ENCODE data around the gene IL27RA. TPM values are rescaled to one million over a fixed set of nuclear protein-coding genes. Genes with fewer than 3 reads are reported as not detected.

IL27RA gene
- total and polyA plus RNA-seq, 11 donors: 2.4 to 8.2 (median 4.2) TPM

DNA sequence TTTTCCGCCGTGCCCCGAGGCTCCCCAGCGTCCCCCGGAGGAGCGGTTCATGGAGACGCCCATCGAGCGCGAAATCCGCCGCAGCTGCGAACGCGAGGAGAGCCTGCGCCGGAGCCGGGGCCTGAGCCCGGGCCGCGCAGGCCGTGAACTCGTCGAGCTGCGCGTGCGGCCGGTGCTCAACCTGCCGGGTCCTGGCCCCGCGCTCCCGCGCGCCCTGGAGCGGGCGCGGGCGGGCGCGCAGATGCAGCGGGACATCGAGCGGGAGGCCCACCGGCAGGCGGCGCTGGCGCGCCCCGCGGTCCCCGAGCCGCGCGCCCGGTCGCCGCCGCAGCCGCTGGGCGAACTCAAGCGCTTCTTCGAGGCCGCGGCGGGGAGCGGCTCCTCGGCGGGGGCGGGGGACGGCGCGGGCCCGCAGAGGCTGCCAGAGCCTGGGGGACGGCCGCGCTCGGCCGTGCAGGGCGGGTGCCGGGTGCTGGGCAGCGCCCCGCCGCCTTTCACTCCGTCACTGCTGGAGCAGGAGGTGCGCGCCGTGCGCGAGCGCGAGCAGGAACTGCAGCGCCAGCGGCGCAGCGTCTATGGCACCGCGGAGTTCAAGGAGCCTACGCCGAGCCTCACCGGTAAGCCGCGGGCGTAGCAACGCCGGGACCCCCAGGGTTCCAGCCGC, 41.8 kb downstream of the IL27RA start:
- DNase-seq (peak; percentile 77 to 89 (median 82)), ATAC-seq (peak; percentile 13 to 62 (median 53))
- no peaks in the 10 kb centered on the region for H3K27me3 ChIP-seq
- no peaks in the 10 kb centered on the region for H3K9me3 ChIP-seq
- TF ChIP-seq POLR2A (IDR thresholded peaks at IDR 0.05): peak in 1 of 2 donors; percentile 38
- TF ChIP-seq CTCF (IDR thresholded peaks at IDR 0.05): peak in 10 of 12 donors; percentile 19 to 89 (median 47)
- peak overlapping the region; percentile 56 to 89 (median 74) for H3K4me3 ChIP-seq
- intact Hi-C loops (cut with DNase I): loop anchor here in 7 of 10 donors (1.0 to 10.0 kb wide), 9 partner anchors 44 to 479 kb away; partner anchors contain the start of genes ASF1B (in 2 of the 7), PRKACA (in 2 of the 7), DCAF15 (in 1 of the 7) and RFX1 (in 1 of the 7)
- peak overlapping the region; percentile 69 to 98 (median 91) for H3K27ac ChIP-seq
- H3K4me1 ChIP-seq: peaks cover 0 to 47% (median 25%) of the 10 kb centered on the region in 12 donors
- no peaks in the 10 kb centered on the region for H3K36me3 ChIP-seq
- WGBS, 4 donors: 0 to 1% (median 0%) methylated on average over 11 to 106 of the region's 106 CpGs

GRCh38 chr19:14073925-14074838, 42.6 kb downstream of the IL27RA start:
- ATAC-seq: peak in 2 of 4 donors; percentile 1 to 2
- intact Hi-C loops (cut with DNase I): loop anchor here (1.0 to 10.0 kb wide), 9 partner anchors 43 to 479 kb away; partner anchors contain the start of genes ASF1B (in 5 of the 10), PRKACA (in 2 of the 10), DCAF15 (in 1 of the 10) and RFX1 (in 1 of the 10)
- Histone ChIP-seq H3K4me3 (peak overlapping the region; percentile 45 to 89 (median 74)), H3K27me3 (no peaks in the 10 kb centered on the region), H3K36me3 (no peaks in the 10 kb centered on the region), H3K4me1 (peaks cover 0 to 51% (median 25%) of the 10 kb centered on the region in 12 donors), H3K27ac (peak overlapping the region; percentile 69 to 98 (median 91)), H3K9me3 (no peaks in the 10 kb centered on the region)
- peak in 1 of 5 donors; percentile 36 for DNase-seq
- no peak for TF ChIP-seq CTCF (IDR thresholded peaks at IDR 0.05)
- 3 to 5% (median 4%) methylated on average over 26 to 44 of the region's 44 CpGs for WGBS, 4 donors

DNA sequence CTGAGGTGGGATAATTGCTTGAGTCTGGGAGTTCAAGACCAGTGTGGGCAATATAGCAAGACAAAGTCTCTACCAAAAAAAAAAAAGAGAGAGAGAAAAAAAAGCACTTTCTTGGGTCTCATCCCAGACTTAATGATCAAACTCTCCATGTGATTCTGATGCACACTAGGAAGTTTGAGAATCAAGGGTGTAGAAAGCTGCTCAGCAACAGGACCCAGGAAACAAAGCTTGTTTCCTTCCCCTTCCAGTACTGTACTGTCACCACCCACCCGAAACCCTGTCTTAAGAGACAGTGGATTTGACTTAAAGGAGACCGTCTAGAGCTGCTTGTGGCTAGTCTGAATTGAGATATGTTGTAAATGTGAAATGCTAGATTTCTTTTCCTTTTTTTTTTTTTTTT, 46.8 kb downstream of the IL27RA start:
- WGBS, 4 donors: 73 to 86% (median 79%) methylated on average over 2 of the region's 2 CpGs
- Histone ChIP-seq H3K36me3 (no peaks in the 10 kb centered on the region), H3K4me3 (no peak overlapping the region), H3K4me1 (peaks cover 4 to 53% (median 24%) of the 10 kb centered on the region in 12 donors), H3K9me3 (no peaks in the 10 kb centered on the region), H3K27ac (peak overlapping the region in 1 of 12 donors; percentile 71), H3K27me3 (no peaks in the 10 kb centered on the region)
- intact Hi-C loops (cut with DNase I): loop anchor here in 2 of 10 donors (10.0 kb wide), 3 partner anchors 124 to 484 kb away; partner anchors contain the start of gene DCAF15 (in 1 of the 2)
- ATAC-seq: no peak
- TF ChIP-seq POLR2A (IDR thresholded peaks at IDR 0.05) (no peak), CTCF (IDR thresholded peaks at IDR 0.05) (no peak)
- no peak for DNase-seq

Data from heart left ventricle (tissue), 16 donors.